ENCODE data around the gene YIPF1.
A peak's percentile ranks its signal among the peaks of the same experiment; 100 is the strongest.

YIPF1 gene

DNA sequence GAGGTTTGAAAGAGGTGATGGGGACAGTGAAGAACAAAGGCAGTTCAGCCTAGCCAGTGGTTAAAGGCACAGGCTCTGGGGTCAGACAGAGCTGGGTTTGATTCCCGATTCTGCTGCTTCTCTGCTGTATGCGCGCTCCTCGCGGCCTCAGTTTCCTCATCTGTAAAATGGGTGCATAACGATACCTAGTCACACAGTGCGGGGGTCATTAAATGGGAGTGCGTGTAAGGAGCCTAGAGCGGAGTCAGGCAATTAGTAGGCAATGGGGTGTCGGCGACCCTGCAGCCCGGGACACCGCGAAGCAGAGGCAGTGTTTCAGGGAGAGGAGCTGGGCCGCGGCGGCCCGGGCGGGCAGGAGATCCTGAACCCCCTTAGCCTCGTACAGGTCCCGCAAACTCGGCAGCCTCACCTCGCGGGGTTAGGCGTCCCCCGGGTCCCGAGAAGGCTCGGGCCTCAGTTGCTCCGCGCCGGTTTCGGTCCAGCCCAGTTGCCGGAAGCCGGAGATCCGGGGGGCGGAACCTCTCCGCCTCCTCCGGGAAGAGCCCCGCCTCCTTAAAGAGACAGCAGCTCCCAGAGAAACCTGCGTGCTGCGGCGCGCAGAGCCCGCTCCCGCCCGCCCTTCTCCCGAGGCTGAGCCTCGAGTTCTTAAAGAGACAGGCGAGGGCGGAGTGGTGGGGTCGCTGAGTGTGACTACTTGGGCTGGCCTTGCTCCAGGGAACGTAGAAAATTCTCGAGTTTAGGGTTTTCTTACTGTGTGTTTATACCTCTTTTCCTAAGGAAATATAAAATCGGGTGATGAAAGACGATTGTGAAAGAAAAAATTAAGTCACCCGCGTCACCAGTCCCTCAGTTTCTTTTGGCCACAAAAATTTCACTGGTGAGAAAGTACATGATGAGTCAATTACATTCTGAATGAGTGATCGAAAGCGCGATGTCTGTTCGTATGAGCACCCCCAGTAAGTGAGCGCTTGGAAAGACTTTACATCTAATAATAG is at the start of gene YIPF1:
TSS of gene YIPF1 (minus strand) at position 494 of the 995 bp plus-strand sequence. CDS start 860 bp downstream, outside the sequence.
- DNase-seq: peak; percentile 89

DNA sequence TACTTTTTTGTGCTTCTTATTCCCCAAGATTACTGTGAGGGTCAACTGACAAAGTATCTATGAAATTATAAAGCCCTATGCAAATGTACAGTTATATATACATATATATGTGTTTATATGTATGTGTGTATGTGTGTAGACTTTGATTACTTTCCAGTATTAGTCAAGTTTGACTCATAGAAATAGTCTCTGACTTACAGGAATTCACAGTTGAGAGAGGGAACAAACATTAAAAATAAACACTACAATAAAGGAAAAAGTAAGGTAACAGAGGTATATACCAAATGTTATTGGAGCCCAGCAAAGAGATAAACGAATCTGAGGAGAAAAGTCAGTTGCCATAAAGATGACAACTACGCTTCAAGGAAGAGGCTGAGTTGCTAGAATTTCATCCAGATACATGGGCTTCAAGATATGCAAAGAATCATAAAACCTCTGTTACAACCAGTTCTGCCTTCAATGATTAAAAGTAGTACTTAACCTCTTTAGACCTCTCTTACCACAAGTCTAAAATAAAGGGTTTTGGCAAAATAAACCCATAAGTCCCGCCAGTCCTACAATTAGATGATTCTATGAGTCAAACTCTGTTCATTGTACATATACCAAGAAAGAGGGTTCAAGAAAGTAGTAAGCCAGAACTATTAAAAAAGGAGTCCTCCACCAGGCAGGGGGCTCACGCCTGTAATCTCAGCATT is 48.7 kb upstream of the YIPF1 start:
- DNase-seq: no peak

DNA sequence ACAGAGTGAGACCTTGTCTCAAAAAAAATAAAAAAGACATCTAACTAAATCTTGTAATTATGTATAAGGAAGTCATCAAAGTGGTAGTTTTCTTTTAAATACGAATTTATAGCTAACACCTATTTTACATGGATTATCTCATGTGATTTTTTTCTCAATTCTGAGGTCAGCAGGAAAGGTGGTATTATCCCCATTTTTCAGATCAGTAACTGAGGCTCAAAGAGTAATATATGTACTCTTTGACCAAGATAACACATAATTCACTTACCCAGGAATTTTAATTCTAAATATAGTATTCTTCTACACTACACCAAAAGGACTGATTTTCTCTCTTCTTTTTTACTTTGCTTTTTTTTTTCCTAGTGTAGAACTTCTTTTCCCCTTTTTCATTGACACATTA is 46.8 kb upstream of the YIPF1 start:
- DNase-seq: no peak

DNA sequence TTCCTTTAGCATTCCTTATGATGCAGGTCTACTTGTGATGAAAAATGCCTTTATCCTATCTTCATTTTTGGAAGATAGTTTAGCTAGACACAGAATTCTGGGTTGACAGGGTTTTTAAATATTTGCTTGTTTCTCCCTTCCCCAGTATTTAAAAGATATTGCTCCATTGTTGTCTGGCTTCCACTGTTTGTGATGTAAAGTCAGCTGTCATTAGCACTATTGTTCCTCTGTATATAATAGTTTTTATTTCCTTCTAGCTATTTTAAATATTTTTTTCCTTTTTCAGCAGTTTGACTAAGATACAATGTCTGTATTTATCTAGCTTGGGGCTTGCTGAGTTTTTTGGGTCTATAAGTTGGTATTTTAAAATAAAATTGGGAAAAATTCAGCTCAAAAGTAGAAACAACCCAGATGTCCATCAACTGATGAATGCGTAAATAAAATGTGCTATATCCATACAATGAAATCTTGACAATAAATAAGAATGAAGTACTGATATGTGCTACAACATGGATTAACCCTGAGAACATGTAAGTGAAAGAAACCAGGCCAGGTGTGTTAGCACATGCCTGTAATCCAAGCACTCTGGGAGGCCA is 44.7 kb upstream of the YIPF1 start:
- no peak for DNase-seq

DNA sequence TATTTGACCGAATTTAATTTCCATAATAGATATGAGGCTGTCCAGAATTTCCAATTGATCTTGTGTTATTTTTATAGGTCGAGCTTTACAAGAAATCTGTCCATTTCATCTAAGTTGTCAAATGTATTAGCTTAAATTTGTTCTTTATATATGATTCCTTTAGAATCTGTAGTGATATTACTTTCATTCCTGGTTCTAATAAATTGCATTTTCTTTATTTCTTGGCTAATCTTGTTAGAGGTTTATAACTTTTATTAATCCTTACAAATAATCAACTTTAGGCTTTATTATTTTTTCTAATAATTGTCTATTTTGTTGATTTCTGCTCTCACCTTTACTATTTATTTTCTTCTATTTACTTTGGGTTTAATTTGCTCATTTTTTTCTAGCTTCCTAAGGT is 41.9 kb upstream of the YIPF1 start:
- no peak for DNase-seq

DNA sequence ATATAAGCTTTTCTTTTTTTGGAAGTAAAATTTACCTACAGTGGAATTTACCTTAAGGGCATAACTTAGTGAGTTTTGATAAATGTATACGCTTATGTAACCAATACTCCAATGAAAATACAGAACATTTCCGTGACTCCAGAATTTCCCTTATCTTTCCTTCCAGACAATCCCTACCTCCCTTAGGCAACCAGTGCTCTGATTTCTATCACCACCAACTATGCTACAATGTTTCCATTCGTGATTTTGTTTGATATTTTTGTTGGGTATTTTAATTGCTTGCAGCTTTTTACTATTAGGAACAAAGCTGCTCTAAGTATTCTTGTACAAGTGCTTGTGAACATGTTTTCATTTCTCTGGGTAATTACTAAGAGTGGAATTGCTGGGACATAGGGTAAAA is 41.3 kb upstream of the YIPF1 start:
- no peak for DNase-seq

DNA sequence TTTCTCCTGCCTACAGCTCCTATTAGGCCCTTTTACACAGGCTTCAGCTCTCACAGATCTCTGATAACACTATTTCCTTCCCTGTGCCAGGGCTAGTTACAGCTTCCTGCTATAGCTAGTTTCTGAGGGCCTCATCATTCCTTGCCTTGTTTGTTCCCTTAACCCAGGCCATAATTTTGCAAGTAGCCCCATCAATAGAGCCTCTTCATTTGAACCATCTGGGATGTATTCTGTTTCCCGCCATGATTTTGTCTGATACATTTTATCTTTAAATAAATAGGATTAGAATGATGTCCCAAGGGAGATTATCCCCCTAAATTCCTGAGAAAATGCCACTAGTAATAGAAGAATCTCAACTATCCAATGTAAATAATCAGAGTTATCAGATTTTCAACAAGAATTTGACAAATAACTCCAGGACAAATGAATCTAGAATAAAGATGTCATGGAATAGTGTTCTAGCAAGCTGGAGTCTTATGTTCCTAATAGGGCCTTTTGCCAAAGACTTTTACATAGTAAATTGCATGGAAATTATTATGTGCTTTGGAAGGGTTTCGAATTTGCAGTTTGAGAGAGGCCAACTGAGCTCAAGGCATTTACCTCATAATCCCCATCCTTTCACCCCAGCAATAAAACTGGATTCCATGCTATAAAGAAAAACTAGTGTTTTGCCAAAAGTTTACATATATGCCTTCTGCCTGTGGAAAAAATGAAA is 39.8 kb upstream of the YIPF1 start:
- no peak for DNase-seq

DNA sequence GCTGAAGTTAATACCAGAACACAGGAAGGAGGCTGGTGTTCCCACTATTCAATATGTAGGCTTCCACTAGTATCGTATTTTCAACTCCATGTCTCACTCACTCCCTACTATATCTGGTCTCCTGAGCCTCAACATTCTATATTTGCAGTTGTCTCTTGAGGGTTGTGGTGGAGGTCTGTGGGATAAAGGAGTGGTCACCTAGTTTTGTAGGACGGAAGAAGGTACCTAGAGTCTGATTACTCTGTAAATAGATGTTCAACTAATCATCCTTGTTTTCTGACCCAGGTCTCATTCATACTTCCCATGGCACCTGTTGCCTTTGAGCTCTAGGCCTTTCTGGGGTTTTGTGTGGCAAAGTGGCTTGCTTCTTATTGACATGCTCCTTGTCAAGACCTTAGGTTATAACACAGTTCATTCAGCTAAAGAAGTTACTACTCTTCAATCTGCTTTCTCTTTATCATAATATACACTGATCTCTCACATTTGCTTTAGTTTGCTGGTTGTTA is 37.8 kb upstream of the YIPF1 start:
- no peak for DNase-seq

DNA sequence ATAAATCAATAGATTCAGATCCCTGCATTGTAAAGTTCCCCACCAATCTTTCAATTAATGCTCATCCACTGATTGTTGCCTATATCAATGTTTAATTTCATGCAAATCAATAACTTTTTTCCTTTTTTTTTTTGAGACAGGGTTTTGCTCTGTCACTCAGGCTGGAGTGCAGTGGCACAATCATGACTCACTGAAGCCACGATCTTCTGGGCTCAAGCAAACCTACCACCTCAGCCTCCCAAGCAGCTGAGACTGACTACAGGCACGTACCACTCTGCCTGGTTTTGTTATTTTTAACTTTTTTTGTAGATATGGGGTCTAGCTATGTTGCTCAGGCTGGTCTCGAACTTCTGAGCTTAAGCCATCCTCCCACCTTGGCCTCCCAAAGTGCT is 30.1 kb upstream of the YIPF1 start:
- DNase-seq: no peak

DNA sequence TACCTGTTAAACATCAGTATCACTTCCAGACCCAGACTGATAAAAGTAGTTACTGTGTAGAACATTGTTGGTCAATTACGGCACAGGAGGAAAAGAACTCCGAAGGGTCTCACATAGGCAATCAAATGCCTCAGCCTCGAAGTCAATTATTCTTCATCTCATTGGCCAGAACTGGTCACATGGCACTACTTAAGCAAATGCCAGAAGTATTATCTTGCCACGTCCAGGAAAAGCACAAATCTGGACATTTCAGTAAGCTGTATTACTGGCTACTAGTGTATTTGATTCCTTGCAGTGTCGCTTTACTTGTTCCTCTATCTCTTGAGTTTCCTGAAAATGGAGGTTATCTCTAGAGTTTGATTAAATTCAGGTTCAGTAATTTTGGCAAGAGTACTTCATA is 28.7 kb upstream of the YIPF1 start:
- DNase-seq: no peak

DNA sequence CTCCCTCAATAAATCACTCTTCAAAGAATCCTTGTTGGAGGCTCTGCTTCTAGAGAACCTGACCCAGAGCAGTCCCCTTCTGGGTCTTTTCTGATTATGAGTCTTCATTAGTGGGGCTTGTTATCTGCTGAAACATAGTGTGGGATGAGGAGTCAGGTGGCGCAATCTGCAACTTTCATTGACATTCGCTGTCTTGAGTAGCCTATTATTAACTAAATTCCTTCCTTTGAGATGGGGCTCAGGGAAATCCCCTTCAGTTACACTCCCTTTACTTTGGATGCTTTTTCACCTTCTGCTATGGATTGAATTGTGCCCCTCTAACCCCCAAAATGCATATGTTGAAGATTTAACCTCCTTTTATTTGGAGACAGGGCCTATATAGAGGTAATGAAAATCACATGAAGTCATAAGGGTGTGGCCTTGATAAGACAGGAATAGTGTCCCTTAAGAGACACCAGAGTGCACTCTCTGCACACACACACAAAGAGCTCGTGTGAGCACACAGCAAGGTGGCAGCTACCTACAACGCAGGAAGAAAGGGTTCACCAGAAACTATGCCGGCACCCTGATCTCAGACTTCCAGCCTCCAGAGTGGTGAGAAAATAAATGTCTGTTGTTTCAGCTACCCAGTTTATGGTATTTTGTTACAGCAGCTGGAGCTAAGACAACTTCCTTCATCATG is 23.9 kb upstream of the YIPF1 start:
- no peak for DNase-seq

DNA sequence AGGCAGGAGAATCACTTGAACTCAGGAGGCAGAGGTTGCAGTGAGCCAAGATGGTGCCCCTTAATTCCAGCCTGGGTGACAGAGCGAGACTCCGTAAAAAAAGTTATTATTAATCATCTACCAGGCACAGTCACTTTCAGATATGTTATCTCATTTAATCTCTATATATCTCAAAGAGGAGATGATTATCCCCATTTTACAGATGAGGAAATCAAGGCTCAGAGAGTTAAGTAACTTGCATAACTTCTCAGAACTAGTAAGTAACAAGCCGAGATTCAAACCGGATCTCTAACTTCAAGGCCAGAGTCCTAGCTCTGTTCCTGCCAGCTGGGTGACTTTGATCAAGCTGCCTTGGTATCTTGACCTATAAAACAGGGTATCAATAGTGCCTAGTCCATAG is 21.8 kb upstream of the YIPF1 start:
- DNase-seq: no peak

DNA sequence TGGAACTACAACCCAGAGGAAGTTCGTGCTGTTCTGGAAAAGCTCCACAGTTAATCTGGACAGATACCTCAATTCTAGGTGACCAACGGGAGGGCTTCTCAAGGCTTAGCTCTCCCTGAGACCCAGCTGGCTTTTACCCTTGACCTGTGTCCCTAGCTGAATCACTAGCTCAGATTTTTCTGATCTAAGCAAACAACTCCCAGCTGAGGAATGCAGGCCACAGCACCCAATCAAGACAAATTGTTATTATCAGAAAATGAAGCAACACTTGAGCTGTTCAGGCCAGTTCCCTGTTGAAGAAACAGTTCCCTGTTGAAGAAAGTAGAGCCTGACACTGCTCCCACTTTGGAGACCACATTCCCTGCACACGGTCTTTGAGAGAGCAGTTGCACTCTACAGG is 20.3 kb upstream of the YIPF1 start:
- DNase-seq: no peak

DNA sequence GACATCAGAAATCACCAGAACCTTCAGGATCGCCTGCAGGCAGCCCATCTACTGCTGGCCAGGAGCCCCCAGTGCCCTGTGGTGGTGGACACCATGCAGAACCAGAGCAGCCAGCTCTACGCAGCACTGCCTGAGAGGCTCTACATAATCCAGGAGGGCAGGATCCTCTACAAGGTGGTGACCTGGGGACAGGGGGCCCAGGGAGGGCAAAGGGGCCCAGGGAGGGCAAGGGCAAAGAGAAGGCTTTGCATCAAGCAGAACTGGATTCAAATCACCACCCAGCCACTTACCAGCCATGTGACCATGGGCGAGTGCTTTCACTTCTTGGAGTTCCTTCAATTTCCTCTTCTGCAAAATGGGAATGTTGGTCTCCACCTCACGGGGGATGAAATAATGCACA is 16.5 kb upstream of the YIPF1 start:
- no peak for DNase-seq

DNA sequence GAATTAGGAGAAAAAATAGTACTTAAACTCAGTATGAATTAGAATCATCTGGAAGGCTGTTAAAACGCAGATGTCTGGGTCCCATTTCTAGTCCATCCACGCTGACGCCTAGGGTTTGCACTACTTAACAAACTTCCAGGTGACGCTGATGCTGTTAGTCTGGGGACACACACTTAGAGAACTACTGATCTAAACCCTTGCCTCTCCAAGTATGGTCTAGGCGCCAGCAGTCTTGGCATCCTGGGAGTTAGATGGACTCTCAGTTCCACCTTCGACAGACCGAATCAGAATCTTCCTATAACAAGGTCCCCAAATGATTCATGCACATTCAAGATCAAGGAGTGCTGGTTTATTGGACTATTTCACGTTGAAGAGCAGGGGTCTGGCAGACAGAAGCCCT is 15.9 kb upstream of the YIPF1 start:
- no peak for DNase-seq

DNA sequence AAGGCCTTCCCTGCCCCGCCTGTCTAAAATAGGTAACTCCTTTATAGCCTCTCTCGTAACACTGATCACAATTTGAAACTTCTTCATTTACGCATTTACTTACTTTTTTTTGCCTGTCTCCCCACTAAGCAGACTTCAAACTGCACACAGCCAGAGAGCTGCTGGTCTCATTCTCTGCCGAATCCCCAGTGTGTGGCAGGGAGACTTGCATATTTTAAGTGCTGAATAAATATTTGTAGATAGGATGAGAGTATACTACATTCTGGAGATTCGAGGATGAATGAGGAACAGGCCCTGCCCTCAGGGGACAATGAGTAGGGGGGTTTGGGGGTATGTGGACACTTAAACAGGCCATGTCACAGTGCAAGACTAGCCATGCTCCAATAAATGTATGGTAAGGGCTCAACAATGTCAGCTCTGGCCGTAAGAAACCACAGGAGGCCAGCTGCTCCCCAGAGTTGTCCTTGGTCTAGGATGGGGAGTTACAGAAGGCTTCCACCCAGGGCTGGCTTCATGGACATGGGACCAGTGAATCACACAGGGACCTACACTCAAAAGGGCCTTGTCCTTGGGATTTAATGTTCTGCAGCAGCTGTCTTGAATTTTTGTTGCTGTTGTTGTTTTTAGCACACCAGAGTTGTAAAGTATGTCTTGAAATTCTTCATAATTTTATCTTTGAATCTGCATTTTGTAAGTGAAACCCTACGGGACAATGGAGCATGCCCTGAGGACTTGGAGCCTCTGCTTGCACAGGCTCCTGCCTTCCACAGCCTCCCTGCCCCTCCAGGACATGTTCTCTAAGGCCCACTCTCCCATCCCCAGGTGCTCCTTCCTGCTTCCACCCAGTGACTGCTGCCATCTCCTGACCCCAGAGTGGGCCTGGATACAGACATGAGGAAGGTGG is 12.9 kb upstream of the YIPF1 start:
- DNase-seq: no peak

DNA sequence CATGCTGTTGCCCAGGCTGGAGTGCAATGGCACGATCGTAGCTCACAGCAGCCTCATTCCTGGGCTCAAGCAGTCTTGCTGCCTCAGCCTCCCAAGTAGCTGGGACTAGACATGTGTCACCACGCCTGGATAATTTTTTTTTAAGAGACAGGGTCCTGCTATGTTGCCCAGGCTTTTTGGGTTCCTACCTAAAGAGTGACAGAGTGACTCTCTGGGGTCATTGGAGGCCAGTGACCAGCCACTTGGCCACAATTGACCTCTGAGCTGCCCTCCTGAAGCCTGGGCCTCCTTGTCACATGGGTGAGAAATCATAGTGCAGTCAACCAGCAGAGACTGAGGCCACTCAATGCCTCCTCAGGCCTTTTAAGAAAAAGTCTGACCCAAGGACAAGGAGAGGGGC is 10.1 kb upstream of the YIPF1 start:
- no peak for DNase-seq

DNA sequence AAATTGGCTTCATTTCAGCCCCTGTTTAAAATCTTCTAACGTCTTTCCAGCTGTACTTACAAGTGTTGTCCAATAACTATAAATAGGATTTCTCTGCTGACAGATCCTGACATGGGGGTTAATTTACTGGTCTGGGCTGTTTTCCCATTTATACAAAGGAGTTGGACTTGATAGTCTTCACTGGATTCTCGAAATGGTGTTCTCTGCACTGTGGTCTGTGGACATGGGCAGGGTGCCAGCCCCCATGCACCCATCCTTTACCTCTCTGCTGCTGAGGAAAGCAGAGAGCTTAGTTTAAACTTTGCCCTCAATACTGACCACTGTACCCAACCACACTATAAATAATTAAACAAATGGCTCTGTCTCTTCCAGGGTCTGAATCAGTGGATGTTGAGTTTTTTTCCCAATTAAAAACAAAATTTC is 9.6 kb upstream of the YIPF1 start:
- DNase-seq: no peak

DNA sequence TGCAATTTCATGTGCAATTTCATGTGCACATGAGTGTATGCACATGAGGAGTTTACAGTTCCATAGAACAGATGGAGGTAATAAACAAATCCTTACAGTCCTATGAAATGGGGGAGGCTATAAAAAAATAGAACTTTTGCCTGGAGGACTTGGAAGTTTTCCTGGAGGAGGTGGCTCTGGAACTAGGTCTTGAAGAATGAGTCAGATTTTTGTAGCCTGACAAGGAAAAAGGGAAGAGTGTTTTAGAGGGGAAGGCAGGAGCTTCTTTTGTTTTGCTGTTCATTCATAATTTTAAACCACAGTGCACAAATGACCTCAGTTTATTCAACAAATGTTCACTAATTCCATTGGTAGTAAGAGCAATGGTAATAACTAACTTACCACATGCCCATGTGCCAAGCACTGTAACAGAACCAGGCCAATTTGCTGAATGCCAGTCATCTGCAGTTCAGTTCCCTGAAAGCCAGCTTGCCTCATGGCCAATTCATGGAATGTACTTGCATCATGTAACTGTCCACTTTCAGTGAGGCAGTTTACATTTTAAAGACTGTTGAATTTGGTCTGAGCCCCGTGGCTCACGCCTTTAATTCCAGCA is 7.1 kb upstream of the YIPF1 start:
- DNase-seq: no peak

DNA sequence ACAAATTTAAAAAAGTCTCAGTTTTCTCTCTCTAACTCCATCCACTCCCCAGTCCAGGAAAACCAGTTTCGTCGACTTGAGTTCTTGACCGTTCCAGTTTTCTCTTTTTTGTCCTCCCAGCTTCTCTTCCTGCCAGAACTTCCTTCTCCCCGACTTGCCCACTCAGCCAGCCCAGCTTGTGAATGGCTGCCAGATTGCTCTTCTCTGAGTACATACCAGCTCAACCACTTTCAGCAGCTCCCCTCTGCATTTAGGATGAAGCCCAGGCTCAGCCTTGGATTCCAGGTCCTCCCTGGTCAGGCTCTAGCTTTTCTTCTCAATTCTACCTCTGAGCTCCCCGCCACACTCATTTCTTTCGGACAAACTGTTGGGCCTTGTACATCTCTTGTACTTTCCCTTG is 5.8 kb upstream of the YIPF1 start:
- DNase-seq: no peak

DNA sequence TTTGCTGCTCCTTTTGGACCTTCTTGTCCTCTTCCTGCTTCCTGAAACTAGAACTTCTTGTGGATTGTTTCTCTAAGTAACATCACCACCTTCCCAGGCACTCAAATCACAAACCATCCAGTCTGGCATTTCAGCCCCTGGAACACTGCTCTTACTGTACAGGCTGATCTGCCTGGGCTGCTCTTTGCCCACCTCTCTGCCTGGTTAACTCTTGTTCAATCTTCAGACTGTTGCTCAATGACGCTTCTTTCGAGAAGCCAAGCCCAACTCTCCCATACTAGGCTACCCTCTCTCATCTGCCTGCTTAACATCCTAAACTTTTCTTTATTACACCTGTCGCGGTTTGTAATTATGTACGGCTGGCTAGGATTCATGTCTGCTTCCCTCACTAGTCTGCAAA is 5.0 kb upstream of the YIPF1 start:
- no peak for DNase-seq
